OCI-LY1 (cell line): Measurements from ENCODE around the gene ATXN7.

ENCODE experiments used
- H2AFZ ChIP-seq: fragments of 200-600 bp; sonication (generic), shearing (Covaris generic); 2 replicates; pipeline ENCODE4 v1.6.0; 2014; ENCODE audit warnings: antibody characterized with exemption, mild to moderate bottlenecking, low read length
- H3F3A ChIP-seq: fragments of 200-600 bp; sonication (generic), shearing (Covaris generic); 2 replicates; pipeline ENCODE4 v1.6.0; 2014; ENCODE audit warnings: mild to moderate bottlenecking, antibody characterized with exemption, low read length, moderate library complexity; ENCODE audit not compliant: insufficient read depth
- H3K27ac ChIP-seq: fragments of 200-600 bp; sonication (generic); 2 replicates; pipeline ENCODE4 v1.5.1; 2014; ENCODE audit warnings: low read length, mixed run types, mild to moderate bottlenecking, low read depth; ENCODE audit not compliant: poor library complexity, severe bottlenecking
- H3K27me3 ChIP-seq: fragments of 200-600 bp; sonication (generic); 2 replicates; pipeline ENCODE4 v1.6.0; 2014; ENCODE audit warnings: antibody characterized with exemption, mild to moderate bottlenecking, low read length, moderate library complexity; ENCODE audit not compliant: insufficient read depth
- H3K36me3 ChIP-seq: fragments of 200-600 bp; sonication (generic); 2 replicates; pipeline ENCODE4 v1.6.1; 2014; ENCODE audit warnings: mild to moderate bottlenecking, antibody characterized with exemption, low read length, moderate library complexity, mixed read lengths; ENCODE audit not compliant: insufficient read depth
- H3K4me1 ChIP-seq: fragments of 200-600 bp; sonication (generic); 2 replicates; pipeline ENCODE4 v1.5.1; 2014; ENCODE audit warnings: mild to moderate bottlenecking, low read length, moderate library complexity; ENCODE audit not compliant: insufficient read depth, severe bottlenecking
- H3K4me2 ChIP-seq: fragments of 200-600 bp; sonication (generic), shearing (Covaris generic); 2 replicates; pipeline ENCODE4 v1.6.1; 2014; ENCODE audit warnings: low read length
- H3K4me3 ChIP-seq: fragments of 200-600 bp; sonication (generic); 2 replicates; pipeline ENCODE4 v1.5.1; 2014; ENCODE audit warnings: low read length, low read depth, mild to moderate bottlenecking, mixed read lengths; ENCODE audit not compliant: poor library complexity, severe bottlenecking
- H3K79me2 ChIP-seq: fragments of 200-600 bp; shearing (Covaris generic); 2 replicates; pipeline ENCODE4 v1.6.1; 2016; ENCODE audit warnings: mixed run types, low read length, mixed read lengths; ENCODE audit not compliant: insufficient read depth
- H3K9ac ChIP-seq: fragments of 200-600 bp; sonication (generic), shearing (Covaris generic); 2 replicates; pipeline ENCODE4 v1.6.1; 2014; ENCODE audit warnings: mild to moderate bottlenecking, low read length, mixed read lengths
- H3K9me2 ChIP-seq: fragments of 200-600 bp; sonication (generic), shearing (Covaris generic); 2 replicates; pipeline ENCODE4 v1.6.1; 2014; ENCODE audit warnings: low read depth, mild to moderate bottlenecking, low read length, mixed read lengths
- H3K9me3 ChIP-seq: fragments of 200-600 bp; shearing (Covaris generic); 2 replicates; pipeline ENCODE4 v1.6.1; 2014; ENCODE audit warnings: low read length, mixed read lengths
- H4K20me1 ChIP-seq: fragments of 200-600 bp; sonication (generic), shearing (Covaris generic); 2 replicates; pipeline ENCODE4 v1.6.0; 2016; ENCODE audit warnings: mild to moderate bottlenecking, low read length; ENCODE audit not compliant: insufficient read depth
- CTCF ChIP-seq: fragments of 200-600 bp; sonication (generic), shearing (Covaris generic); IDR thresholded peaks from 2 replicates; pipeline ENCODE4 v1.5.1; 2017; ENCODE audit warnings: mild to moderate bottlenecking, antibody characterized with exemption, low read length, moderate library complexity, mixed read lengths
- EZH2 ChIP-seq: fragments of 200-600 bp; sonication (generic), shearing (Covaris generic); IDR thresholded peaks from 2 replicates; pipeline ENCODE4 v1.8.0; 2017; ENCODE audit warnings: borderline replicate concordance, mixed run types, mild to moderate bottlenecking, antibody characterized with exemption, low read length, moderate library complexity, mixed read lengths

Gene ATXN7

GRCh38 chr3:63891518-63891917 lies 27.9 kb downstream of the ATXN7 start:
- Histone ChIP-seq H3K79me2 (peaks cover 61% of the 10 kb centered on the region), H3K27ac (no peak overlapping the region), H3K4me1 (peaks cover 5% of the 10 kb centered on the region), H3K4me3 (no peak overlapping the region), H3K9me3 (no peaks in the 10 kb centered on the region), H3F3A (no peaks in the 10 kb centered on the region), H3K9me2 (no peaks in the 10 kb centered on the region), H2AFZ (no peak overlapping the region), H3K9ac (no peak overlapping the region), H3K27me3 (no peaks in the 10 kb centered on the region), H4K20me1 (no peaks in the 10 kb centered on the region), H3K36me3 (peaks cover 8% of the 10 kb centered on the region; the same call in 1 of the 2 replicates), H3K4me2 (no peak overlapping the region)
- no peak for TF ChIP-seq EZH2
- no peak for TF ChIP-seq CTCF

- Histone ChIP-seq H3K27ac (no peak overlapping the region), H3K27me3 (no peaks in the 10 kb centered on the region), H3K4me2 (no peak overlapping the region), H3K9me2 (no peaks in the 10 kb centered on the region), H3K9me3 (no peaks in the 10 kb centered on the region), H2AFZ (no peak overlapping the region), H3K4me3 (no peak overlapping the region), H3K79me2 (peaks cover 58% of the 10 kb centered on the region), H3K36me3 (peaks cover 12% of the 10 kb centered on the region; the same call in 1 of the 2 replicates), H4K20me1 (peaks cover 4% of the 10 kb centered on the region; the same call in 1 of the 2 replicates), H3K4me1 (peaks cover 5% of the 10 kb centered on the region), H3F3A (no peaks in the 10 kb centered on the region), H3K9ac (no peak overlapping the region)
- no peak for TF ChIP-seq EZH2
- no peak for TF ChIP-seq CTCF
These were observed 29.2 kb downstream of the ATXN7 start for GRCh38 chr3:63892773-63893352.

GRCh38 chr3:63895422-63896189 lies 31.9 kb downstream of the ATXN7 start:
- H3K4me2 ChIP-seq = no peak overlapping the region
- no peak overlapping the region for H3K9ac ChIP-seq
- no peaks in the 10 kb centered on the region for H3K9me3 ChIP-seq
- no peak overlapping the region for H3K27ac ChIP-seq
- peaks cover 38% of the 10 kb centered on the region for H3K36me3 ChIP-seq
- no peaks in the 10 kb centered on the region for H3F3A ChIP-seq
- peaks cover 4% of the 10 kb centered on the region; the same call in 1 of the 2 replicates for H4K20me1 ChIP-seq
- TF ChIP-seq CTCF (no peak), EZH2 (no peak)
- no peak overlapping the region for H3K4me3 ChIP-seq
- peaks cover 5% of the 10 kb centered on the region for H3K4me1 ChIP-seq
- no peaks in the 10 kb centered on the region for H3K9me2 ChIP-seq
- no peaks in the 10 kb centered on the region for H3K27me3 ChIP-seq
- H2AFZ ChIP-seq = no peak overlapping the region
- peaks cover 35% of the 10 kb centered on the region for H3K79me2 ChIP-seq
